K562 (cell line): ENCODE results near the gene CDH12. TPM values are rescaled to one million over a fixed set of nuclear protein-coding genes. Genes with fewer than 3 reads are reported as not detected.

Experiments used
- ARID1B ChIP-seq: fragments of 450-650 bp; IDR thresholded peaks from 2 replicates; pipeline ENCODE4 v1.6.1; 2016; ENCODE audit warnings: antibody characterized with exemption, mild to moderate bottlenecking, inconsistent platforms
- CREM ChIP-seq: IDR thresholded peaks from 2 replicates; pipeline ENCODE4 v1.6.1; 2014; ENCODE audit warnings: antibody characterized with exemption, low read depth
- ETV1 ChIP-seq: fragments of 450-650 bp; conservative IDR thresholded peaks from 2 replicates; pipeline ENCODE4 v1.6.1; 2016; ENCODE audit warnings: missing genetic modification characterization, control low read depth, low read depth, missing compliant biosample characterization
- ETV6 ChIP-seq, 3 experiments: fragments of 150-350 bp in 1 of 3; sonication (generic) in 1 of 3; formaldehyde crosslinking in 1 of 3; IDR thresholded peaks; 2 replicates each; pipeline versions ENCODE4 v1.6.1 to v1.8.0; 2014 to 2022; ENCODE audit warnings: borderline replicate concordance in 2 of 3, low read depth in 2 of 3, antibody characterized with exemption in 1 of 3, low read length in 1 of 3, mild to moderate bottlenecking in 1 of 3, missing genetic modification reagents in 1 of 3
- HCFC1 ChIP-seq: IDR thresholded peaks from 2 replicates; pipeline ENCODE4 v1.6.1; 2012; ENCODE audit warnings: low read depth, low read length, improper control_type of control experiment
- HNRNPUL1 ChIP-seq: fragments of 200-400 bp; formaldehyde crosslinking; IDR thresholded peaks from 2 replicates; pipeline ENCODE4 v1.6.1; 2017; ENCODE audit warnings: low read length
- MAZ ChIP-seq, 2 experiments: fragments of 450-650 bp in 1 of 2; sonication (generic) in 1 of 2; formaldehyde crosslinking; IDR thresholded peaks in 1 of 2; conservative IDR thresholded peaks in 1 of 2; 2 replicates each; pipeline versions ENCODE4 v1.4.0 to v1.5.0; 2020; ENCODE audit warnings: mild to moderate bottlenecking in 1 of 2, missing genetic modification reagents in 1 of 2
- PRPF4 ChIP-seq: fragments of 200-400 bp; formaldehyde crosslinking; IDR thresholded peaks from one replicate; pipeline ENCODE4 v1.6.1; 2017; ENCODE audit warnings: low read length, low read depth, mild to moderate bottlenecking; ENCODE audit not compliant: insufficient read depth, poor library complexity, severe bottlenecking
- RBM15 ChIP-seq: fragments of 200-400 bp; formaldehyde crosslinking; IDR thresholded peaks from 2 replicates; pipeline ENCODE4 v1.6.1; 2018; ENCODE audit warnings: mild to moderate bottlenecking, low read length, moderate library complexity; ENCODE audit not compliant: insufficient read depth
- RNF219 ChIP-seq: fragments of 250-450 bp; sonication (Bioruptor Pico); IDR thresholded peaks from 2 replicates; pipeline ENCODE4 v1.5.0; 2022; ENCODE audit warnings: mild to moderate bottlenecking
- SAP30 ChIP-seq: fragments of 200-600 bp; sonication (generic); IDR thresholded peaks from 2 replicates; pipeline ENCODE4 v1.6.1; 2012; ENCODE audit warnings: borderline replicate concordance, low read depth, mild to moderate bottlenecking, moderate library complexity, low read length, control low read depth, inconsistent platforms; ENCODE audit not compliant: insufficient read depth, poor library complexity, severe bottlenecking
- ZNF253 ChIP-seq: fragments of 250-450 bp; sonication (Bioruptor Pico); conservative IDR thresholded peaks from 2 replicates; pipeline ENCODE4 v1.6.1; 2021; ENCODE audit warnings: mild to moderate bottlenecking
- polyA plus RNA-seq, 8 experiments: library from polyadenylated mRNA; depleted of rRNA in 4 of 8; stranded (reverse) in 5 of 8; unstranded in 3 of 8; fragments of >200 nt; fragmentation: Nextera tagmentation in 2 of 8; fragmentation: Illumina TruSeq in 1 of 8; extraction: Ambion mirVana in 2 of 8; extraction: Trizol in 1 of 8; gene quantifications; 2 replicates each; pipeline versions ENCODE4 v1.2.1 to v1.2.3, GENCODE V29; 2011 to 2014; ENCODE audit warnings: inconsistent platforms in 1 of 8, missing spikeins in 1 of 8
- total RNA-seq, 7 experiments: library from RNA; depleted of rRNA in 6 of 7; stranded (reverse); fragments of >200 nt in 6 of 7; fragmentation: Illumina TruSeq in 2 of 7; extraction: Trizol in 2 of 7; gene quantifications; 2 replicates each; pipeline versions ENCODE4 v1.2.1 to v1.2.3, GENCODE V29; 2011 to 2021; ENCODE audit warnings: low replicate concordance in 1 of 7
- TF ChIP-seq, protein P1 (sequence below): sonication (generic); formaldehyde crosslinking; IDR thresholded peaks from 2 replicates; pipeline ENCODE4 v1.9.0; 2022; ENCODE audit warnings: mild to moderate bottlenecking, missing genetic modification reagents

The CDH12 gene
- total and polyA plus RNA-seq, 9 of the 15 experiments (the other 6 are each of a cell fraction or from before 2014, with no cell fraction given), result 0.03 to 1.7 (median 0.37) TPM

DNA sequence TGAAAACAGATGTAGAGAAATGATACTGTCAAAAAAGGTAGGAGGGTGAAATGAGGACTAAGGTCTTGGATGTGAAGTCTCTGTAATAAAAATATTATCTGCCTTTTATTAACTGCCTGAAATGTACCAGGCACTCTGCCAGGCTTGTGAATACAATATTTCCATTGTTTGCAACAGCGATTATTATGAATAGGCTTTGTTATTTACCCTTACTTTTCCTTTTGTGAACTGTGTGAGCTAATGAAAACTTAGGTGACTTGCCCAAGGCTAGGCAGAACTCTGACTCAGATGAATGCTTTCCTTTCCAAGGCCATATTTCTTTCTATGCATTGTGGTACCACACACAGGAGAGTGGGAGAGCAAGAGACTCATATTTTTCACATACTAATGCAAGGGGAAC is 204.1 kb downstream of the CDH12 start (continued):
- TF ChIP-seq ETV6 (IDR thresholded peaks at IDR 0.05; ENCODE audit: borderline replicate concordance in 1 of 2, low read depth in 2 of 2, low read length in 1 of 2) (no peak), ETV6 (CRISPR knock-in tag; IDR thresholded peaks at IDR 0.05; ENCODE audit: borderline replicate concordance) (no peak), SAP30 (no peak), RNF219 (no peak), CREM (no peak), HCFC1 (no peak), RBM15 (no peak), HNRNPUL1 (no peak), ARID1B (no peak), PRPF4 (no peak), MAZ (CRISPR knock-in tag; conservative IDR thresholded peaks at IDR 0.05 in 1 of 2, IDR thresholded peaks at IDR 0.05 in 1 of 2) (no peak), ZNF253 (no peak), ETV1 (tag) (no peak)
- TF ChIP-seq, protein P1, sequence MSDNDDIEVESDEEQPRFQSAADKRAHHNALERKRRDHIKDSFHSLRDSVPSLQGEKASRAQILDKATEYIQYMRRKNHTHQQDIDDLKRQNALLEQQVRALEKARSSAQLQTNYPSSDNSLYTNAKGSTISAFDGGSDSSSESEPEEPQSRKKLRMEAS (CRISPR knock-in tag), result no peak
